OCI-LY1 (cell line): ENCODE results near the gene CREB5.

Experiments
- H2AFZ ChIP-seq: fragments of 200-600 bp; sonication (generic), shearing (Covaris generic); 2 replicates; pipeline ENCODE4 v1.6.0; 2014; ENCODE audit warnings: antibody characterized with exemption, mild to moderate bottlenecking, low read length
- H3F3A ChIP-seq: fragments of 200-600 bp; sonication (generic), shearing (Covaris generic); 2 replicates; pipeline ENCODE4 v1.6.0; 2014; ENCODE audit warnings: mild to moderate bottlenecking, antibody characterized with exemption, low read length, moderate library complexity; ENCODE audit not compliant: insufficient read depth
- H3K27ac ChIP-seq: fragments of 200-600 bp; sonication (generic); 2 replicates; pipeline ENCODE4 v1.5.1; 2014; ENCODE audit warnings: low read length, mixed run types, mild to moderate bottlenecking, low read depth; ENCODE audit not compliant: poor library complexity, severe bottlenecking
- H3K27me3 ChIP-seq: fragments of 200-600 bp; sonication (generic); 2 replicates; pipeline ENCODE4 v1.6.0; 2014; ENCODE audit warnings: antibody characterized with exemption, mild to moderate bottlenecking, low read length, moderate library complexity; ENCODE audit not compliant: insufficient read depth
- H3K36me3 ChIP-seq: fragments of 200-600 bp; sonication (generic); 2 replicates; pipeline ENCODE4 v1.6.1; 2014; ENCODE audit warnings: mild to moderate bottlenecking, antibody characterized with exemption, low read length, moderate library complexity, mixed read lengths; ENCODE audit not compliant: insufficient read depth
- H3K4me1 ChIP-seq: fragments of 200-600 bp; sonication (generic); 2 replicates; pipeline ENCODE4 v1.5.1; 2014; ENCODE audit warnings: mild to moderate bottlenecking, low read length, moderate library complexity; ENCODE audit not compliant: insufficient read depth, severe bottlenecking
- H3K4me2 ChIP-seq: fragments of 200-600 bp; sonication (generic), shearing (Covaris generic); 2 replicates; pipeline ENCODE4 v1.6.1; 2014; ENCODE audit warnings: low read length
- H3K4me3 ChIP-seq: fragments of 200-600 bp; sonication (generic); 2 replicates; pipeline ENCODE4 v1.5.1; 2014; ENCODE audit warnings: low read length, low read depth, mild to moderate bottlenecking, mixed read lengths; ENCODE audit not compliant: poor library complexity, severe bottlenecking
- H3K79me2 ChIP-seq: fragments of 200-600 bp; shearing (Covaris generic); 2 replicates; pipeline ENCODE4 v1.6.1; 2016; ENCODE audit warnings: mixed run types, low read length, mixed read lengths; ENCODE audit not compliant: insufficient read depth
- H3K9ac ChIP-seq: fragments of 200-600 bp; sonication (generic), shearing (Covaris generic); 2 replicates; pipeline ENCODE4 v1.6.1; 2014; ENCODE audit warnings: mild to moderate bottlenecking, low read length, mixed read lengths
- H3K9me2 ChIP-seq: fragments of 200-600 bp; sonication (generic), shearing (Covaris generic); 2 replicates; pipeline ENCODE4 v1.6.1; 2014; ENCODE audit warnings: low read depth, mild to moderate bottlenecking, low read length, mixed read lengths
- H3K9me3 ChIP-seq: fragments of 200-600 bp; shearing (Covaris generic); 2 replicates; pipeline ENCODE4 v1.6.1; 2014; ENCODE audit warnings: low read length, mixed read lengths
- H4K20me1 ChIP-seq: fragments of 200-600 bp; sonication (generic), shearing (Covaris generic); 2 replicates; pipeline ENCODE4 v1.6.0; 2016; ENCODE audit warnings: mild to moderate bottlenecking, low read length; ENCODE audit not compliant: insufficient read depth
- CTCF ChIP-seq: fragments of 200-600 bp; sonication (generic), shearing (Covaris generic); IDR thresholded peaks from 2 replicates; pipeline ENCODE4 v1.5.1; 2017; ENCODE audit warnings: mild to moderate bottlenecking, antibody characterized with exemption, low read length, moderate library complexity, mixed read lengths
- EZH2 ChIP-seq: fragments of 200-600 bp; sonication (generic), shearing (Covaris generic); IDR thresholded peaks from 2 replicates; pipeline ENCODE4 v1.8.0; 2017; ENCODE audit warnings: borderline replicate concordance, mixed run types, mild to moderate bottlenecking, antibody characterized with exemption, low read length, moderate library complexity, mixed read lengths

The CREB5 gene

DNA sequence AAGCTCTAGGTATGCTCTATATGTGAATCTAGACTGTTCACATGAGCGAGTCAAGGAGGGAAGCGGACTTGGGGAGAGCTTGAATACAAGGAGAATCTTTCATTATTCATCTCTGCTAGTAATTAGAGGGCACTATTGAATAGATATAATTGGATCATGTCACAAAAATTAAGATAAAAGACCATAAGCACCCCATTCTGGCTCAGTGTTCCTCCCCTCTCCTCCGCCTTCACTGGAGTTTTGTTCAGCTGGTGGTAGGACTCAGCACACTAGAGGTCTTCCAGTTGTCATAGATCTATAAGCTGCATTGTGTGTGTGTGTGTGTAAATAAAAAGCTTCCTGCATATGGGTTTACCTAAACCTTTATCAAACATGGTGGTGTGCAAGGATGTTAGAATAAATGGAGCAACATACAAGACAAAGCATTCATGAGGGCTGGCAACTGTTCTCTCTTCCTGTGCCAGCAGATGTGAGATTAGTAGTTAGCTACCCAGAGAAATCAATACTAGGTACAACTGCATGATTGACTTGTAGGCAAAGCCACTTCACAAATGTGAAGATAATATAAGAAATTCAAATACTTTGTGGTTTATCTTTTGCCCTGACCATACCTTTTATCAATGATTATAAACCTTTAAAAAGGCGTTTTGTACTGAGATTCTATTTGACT lies 142.6 kb downstream of the CREB5 start:
- H3K4me2 ChIP-seq: no peak overlapping the region
- no peak overlapping the region for H3K4me3 ChIP-seq
- no peaks in the 10 kb centered on the region for H3K36me3 ChIP-seq
- TF ChIP-seq EZH2 (no peak), CTCF (no peak)
- H3K79me2 ChIP-seq: no peaks in the 10 kb centered on the region
- H3K9me3 ChIP-seq: no peaks in the 10 kb centered on the region
- H3K27ac ChIP-seq: no peak overlapping the region
- H3K4me1 ChIP-seq: peaks cover 17% of the 10 kb centered on the region
- no peaks in the 10 kb centered on the region for H3F3A ChIP-seq
- no peaks in the 10 kb centered on the region for H4K20me1 ChIP-seq
- no peaks in the 10 kb centered on the region; the same call in 1 of the 2 replicates for H3K27me3 ChIP-seq
- no peak overlapping the region for H3K9ac ChIP-seq
- no peaks in the 10 kb centered on the region for H3K9me2 ChIP-seq
- no peak overlapping the region for H2AFZ ChIP-seq

GRCh38 chr7:28556025-28556424 lies 143.7 kb downstream of the CREB5 start:
- Histone ChIP-seq H3K27ac (no peak overlapping the region), H3K79me2 (no peaks in the 10 kb centered on the region), H3K4me1 (peaks cover 17% of the 10 kb centered on the region), H4K20me1 (no peaks in the 10 kb centered on the region), H3K36me3 (no peaks in the 10 kb centered on the region), H3K9me2 (no peaks in the 10 kb centered on the region), H2AFZ (no peak overlapping the region), H3K9me3 (no peaks in the 10 kb centered on the region), H3F3A (no peaks in the 10 kb centered on the region), H3K27me3 (no peaks in the 10 kb centered on the region; the same call in 1 of the 2 replicates), H3K4me2 (no peak overlapping the region), H3K9ac (no peak overlapping the region), H3K4me3 (no peak overlapping the region)
- no peak for TF ChIP-seq CTCF
- TF ChIP-seq EZH2: no peak

GRCh38 chr7:28556671-28557070 lies 144.4 kb downstream of the CREB5 start:
- Histone ChIP-seq H4K20me1 (no peaks in the 10 kb centered on the region), H3K36me3 (no peaks in the 10 kb centered on the region), H3K4me3 (no peak overlapping the region), H3K4me2 (no peak overlapping the region), H3F3A (no peaks in the 10 kb centered on the region), H3K27me3 (no peaks in the 10 kb centered on the region; the same call in 1 of the 2 replicates), H2AFZ (no peak overlapping the region), H3K79me2 (no peaks in the 10 kb centered on the region), H3K9me2 (no peaks in the 10 kb centered on the region), H3K4me1 (peaks cover 17% of the 10 kb centered on the region), H3K27ac (no peak overlapping the region), H3K9me3 (no peaks in the 10 kb centered on the region), H3K9ac (no peak overlapping the region)
- TF ChIP-seq EZH2: no peak
- TF ChIP-seq CTCF: no peak
